ENCODE measurements around the gene OTULIN.

DNA sequence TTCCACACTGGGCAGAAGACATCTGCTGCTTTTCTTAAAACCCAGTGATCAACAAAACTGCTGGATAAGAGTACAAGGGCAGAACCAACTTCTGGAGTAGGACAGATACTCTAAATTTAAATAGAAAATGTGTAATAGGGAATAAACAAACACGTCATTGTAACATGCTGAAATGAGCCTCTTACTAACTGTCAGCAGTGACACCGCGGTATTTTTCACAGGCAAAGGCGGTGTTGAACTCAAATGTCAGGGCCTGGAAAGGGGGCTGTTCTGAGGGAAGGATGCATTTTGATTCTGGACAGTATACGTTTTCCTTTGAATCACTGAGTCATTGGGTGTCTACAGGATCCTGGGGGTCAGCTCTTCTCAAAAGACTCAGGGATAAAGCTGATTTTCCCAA lies 73.5 kb downstream of the OTULIN start:
- TF ChIP-seq EZH2 (IDR thresholded peaks at IDR 0.05; ENCODE audit: insufficient read depth, poor library complexity, severe bottlenecking) = no peak
- TF ChIP-seq EZH2phosphoT487 (IDR thresholded peaks at IDR 0.05; ENCODE audit: insufficient read depth, low read depth) = no peak

Data from GM23248 (cell line).